Embryonic facial prominence (tissue), 1 donor: Measurements from ENCODE around the gene SPATA16.
"Not testable (repeated sequence)": the region's sequence is repeated elsewhere in the genome, so short reads cannot be mapped to it uniquely, and the experiment has no call there.

Experiments
- DNase-seq: peaks from one replicate; pipeline ENCODE4 v3.0.0-alpha.2; 2016; ENCODE audit errors: extremely low spot score

SPATA16 gene

GRCh38 chr3:173064631-173065030 is 76.4 kb downstream of the SPATA16 start:
- DNase-seq, result no peak

DNA sequence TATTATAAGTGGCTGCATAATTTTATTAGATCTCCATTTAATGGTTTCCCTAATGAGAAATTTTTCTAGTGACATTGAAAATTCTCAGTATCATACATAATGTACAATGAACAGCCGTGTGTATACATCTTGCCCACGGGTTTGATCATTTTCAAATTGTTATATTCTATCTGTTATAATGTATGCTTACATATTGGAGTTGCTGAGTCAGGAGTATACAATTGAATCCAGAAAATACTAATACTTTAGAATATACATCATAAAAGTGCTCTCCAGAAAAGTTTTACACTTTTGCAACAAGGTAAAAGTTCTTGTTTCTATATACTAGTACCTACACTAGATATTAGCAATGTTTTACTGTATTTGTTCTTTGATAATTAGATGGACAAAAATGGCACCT is 82.8 kb downstream of the SPATA16 start:
- DNase-seq, result no peak

DNA sequence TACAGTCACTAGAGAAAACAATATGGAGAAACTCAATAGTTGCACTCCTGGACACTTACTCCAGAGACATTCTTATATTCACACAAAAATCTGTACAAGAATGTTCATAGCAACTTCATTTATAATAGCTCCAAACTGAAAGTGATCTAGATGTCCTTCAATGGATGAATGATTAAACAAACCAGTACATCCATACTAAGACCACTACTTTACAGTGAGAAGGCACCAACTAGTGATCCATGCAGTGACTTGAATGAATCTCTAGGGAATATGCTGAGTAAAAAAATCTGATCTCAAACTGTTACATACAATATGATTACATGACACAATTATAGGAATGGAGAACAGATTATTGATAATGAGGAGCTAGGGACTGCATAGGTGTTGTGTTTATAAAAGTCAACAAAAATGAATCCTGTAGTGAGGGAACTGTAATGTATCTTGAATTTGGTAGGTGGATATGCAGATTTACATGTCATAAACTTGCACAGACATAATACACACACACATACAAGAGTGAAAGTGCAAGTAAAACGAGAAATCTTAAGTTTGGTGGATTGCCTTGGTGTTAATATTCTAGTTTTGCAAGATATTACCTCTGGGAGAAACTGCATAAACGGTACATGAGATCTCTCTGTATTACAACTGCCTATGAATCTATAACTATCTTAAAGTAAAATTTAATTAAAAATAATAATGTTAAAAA is 85.7 kb downstream of the SPATA16 start:
- DNase-seq, result no peak

DNA sequence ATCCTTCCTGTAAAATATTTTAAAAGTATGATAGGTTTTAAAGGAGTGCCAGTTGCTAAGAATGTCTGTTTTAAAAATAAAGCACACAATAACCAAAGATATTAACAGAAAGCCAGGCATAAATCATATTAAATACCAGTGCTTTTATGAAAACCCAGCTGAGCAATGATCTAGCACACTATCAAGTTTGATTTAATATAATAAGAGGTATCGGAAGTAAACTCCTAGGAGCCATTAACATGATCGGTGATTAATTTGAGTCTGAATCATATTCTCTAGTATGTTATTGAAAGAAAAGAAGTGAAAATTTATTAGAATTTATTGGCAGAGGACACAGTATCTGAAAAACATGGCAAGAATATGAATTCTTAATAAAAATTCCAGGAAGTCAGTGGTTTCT is 91.7 kb downstream of the SPATA16 start:
- no peak for DNase-seq

GRCh38 chr3:173045770-173046382 is 95.2 kb downstream of the SPATA16 start:
- no peak for DNase-seq

DNA sequence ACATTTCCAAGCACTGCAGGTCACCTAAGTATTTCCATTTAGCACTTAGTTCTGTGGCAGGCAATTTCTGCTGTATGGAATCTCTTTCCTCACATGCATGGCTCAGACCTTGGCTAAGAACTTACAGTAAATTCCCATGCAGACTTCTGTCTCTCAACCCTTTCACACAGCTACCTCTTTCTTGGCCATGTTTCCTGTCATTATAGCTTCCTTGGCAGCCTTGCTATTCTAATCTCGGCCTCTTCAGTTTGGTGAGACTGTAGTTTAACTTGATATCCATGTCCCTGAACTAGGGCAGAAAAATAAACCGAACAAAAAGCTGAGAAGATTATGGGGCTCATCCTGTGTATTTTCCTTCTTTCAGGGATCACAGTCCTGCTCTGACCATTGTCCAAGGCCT is 96.0 kb downstream of the SPATA16 start:
- no peak for DNase-seq

GRCh38 chr3:173043757-173044156 is 97.3 kb downstream of the SPATA16 start:
- DNase-seq, result no peak

DNA sequence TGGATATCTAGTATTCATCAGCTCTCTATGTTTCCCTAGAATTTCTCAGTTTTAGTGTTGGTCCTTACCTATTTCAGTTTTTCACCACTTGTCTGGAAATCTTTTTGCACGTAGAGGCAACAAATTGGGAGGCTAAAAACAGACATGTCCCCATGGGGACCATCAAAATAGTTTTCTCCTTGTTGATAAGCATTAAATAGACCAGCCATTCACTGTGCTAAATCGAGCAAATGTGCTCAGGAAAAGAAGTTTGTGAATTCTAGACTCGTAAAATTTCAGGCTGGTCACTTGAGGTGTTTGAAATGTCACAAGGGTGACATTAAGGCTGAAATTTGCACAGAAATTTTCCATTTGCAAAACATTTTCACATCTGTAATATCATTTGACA is 102.6 kb downstream of the SPATA16 start:
- no peak for DNase-seq

GRCh38 chr3:173037840-173038483 is 103.1 kb downstream of the SPATA16 start:
- no peak for DNase-seq

DNA sequence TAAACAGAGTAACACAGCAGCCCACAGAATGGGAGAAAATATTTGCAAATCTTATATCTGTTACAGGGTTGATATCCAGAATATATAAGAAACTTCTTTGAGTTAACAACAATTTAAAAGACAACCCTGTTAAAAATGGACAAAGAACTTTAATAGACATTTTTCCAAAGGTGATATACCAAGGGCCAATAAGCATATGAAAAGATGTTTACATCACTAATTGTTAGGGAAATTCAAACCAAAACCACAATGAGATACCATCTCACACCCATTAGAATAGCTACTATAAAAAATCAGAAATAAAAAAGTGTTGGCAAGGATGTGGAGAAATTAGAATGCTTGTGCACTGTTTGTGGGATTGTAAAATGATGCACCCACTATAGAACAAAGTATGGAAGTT is 110.8 kb downstream of the SPATA16 start:
- no peak for DNase-seq

DNA sequence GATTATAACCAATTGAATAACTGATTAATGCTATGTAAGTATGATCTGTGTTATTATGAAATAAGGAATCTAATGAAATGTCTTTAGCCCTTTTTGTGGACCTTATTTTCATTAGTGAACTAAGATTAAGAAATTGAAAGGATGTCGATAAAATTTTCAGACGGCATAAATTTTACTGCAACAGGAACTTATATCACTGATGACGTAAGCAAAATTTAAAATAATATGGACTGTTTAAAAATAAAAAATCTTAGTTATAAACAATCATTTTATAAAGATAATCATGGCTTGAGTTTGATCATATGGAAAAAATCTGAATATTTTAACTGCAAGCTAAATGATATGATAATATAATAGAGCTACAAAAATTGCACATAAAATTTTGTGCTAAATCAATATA is 112.7 kb downstream of the SPATA16 start:
- DNase-seq, result no peak

GRCh38 chr3:173027429-173027828 is 113.6 kb downstream of the SPATA16 start:
- no peak for DNase-seq

DNA sequence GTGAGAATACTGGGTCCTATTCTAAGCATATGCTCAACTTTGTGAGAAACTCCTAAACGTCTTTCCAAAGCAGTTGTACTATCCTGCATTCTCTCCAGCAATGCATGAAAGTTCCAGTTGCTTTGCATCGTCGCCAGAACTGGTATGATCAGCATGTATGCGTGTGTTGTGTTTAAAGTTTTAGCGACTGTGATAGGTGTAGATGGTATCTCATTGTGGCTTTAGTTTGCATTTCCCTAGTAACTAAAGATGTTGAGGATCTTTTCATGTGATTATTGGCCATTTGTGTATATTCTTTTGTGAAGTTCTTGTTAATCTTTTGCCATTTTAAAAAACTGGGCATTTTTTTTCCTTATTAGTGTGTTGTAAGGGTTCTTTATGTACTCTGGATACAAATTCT is 115.1 kb downstream of the SPATA16 start:
- DNase-seq, result no peak

- no peak for DNase-seq
These were observed 119.4 kb downstream of the SPATA16 start for GRCh38 chr3:173021547-173022185.

GRCh38 chr3:173020128-173020527 is 120.9 kb downstream of the SPATA16 start:
- DNase-seq, result not testable (repeated sequence)

- no peak for DNase-seq
These were observed 121.7 kb downstream of the SPATA16 start for GRCh38 chr3:173019378-173019777.

DNA sequence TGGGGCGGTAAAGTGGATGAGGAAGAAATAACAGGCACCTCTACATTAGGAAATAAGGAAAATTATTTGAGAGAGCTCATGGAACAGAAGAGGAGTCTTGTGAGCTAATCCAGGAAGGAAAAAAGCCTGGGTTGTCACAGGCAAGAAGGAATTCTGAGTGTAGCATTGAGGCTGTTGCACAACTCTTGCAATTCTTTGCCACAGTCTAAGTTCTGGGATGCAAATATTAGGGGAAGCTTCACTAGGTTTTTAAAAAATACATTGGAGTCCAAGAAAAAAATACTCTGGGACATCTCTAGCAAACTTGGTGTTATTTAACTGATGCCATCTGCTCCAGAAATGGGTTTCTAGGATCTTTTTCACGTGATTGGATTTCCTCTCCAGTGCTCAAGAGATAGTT is 122.3 kb downstream of the SPATA16 start:
- no peak for DNase-seq

- no peak for DNase-seq
These were observed 127.7 kb downstream of the SPATA16 start for GRCh38 chr3:173013219-173013832.

DNA sequence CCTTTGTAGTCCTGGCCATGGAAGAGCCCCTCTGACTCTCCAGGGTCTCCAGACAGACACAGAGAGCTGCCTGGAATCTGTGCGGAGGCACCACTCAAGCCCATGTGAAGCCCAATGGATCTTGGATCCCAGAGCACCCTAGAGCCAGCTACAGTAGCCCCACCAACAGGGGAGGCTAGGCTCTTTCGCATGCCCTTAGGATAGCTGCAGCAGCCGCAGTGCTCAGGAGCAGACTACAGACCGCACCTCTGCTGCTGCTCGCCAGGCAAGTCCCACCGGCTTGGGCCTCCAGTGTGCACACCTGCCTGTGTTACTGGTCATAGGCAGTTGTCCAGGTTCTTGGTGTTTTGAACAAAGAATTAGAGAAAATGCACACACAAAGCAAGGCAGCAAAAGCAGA is 131.6 kb downstream of the SPATA16 start:
- no peak for DNase-seq

GRCh38 chr3:173008978-173009377 is 132.1 kb downstream of the SPATA16 start:
- DNase-seq, result no peak

GRCh38 chr3:173007079-173007723 is 133.8 kb downstream of the SPATA16 start:
- no peak for DNase-seq

DNA sequence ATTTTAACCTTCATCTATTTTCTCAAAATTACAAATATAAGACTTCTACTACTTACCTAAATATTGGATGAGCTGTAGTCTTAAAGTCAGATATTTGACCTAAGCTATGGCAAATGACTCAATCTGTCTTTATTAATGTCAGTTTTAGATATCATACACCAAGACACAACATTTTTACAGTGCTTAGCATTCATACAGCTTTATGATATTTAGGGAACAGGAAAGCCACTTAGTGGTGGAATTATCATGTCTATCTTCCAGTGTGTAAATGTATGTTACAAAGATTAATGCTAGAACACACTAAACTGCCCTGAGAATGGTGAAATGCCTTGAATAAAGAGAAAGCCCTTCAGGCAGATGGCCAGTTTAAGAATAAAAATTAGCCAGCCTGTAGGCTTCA is 135.0 kb downstream of the SPATA16 start:
- DNase-seq, result no peak
